ENCODE measurements around the gene SPECC1.
"Not testable (repeated sequence)": the region's sequence is repeated elsewhere in the genome, so short reads cannot be mapped to it uniquely, and the experiment has no call there.

The SPECC1 gene

DNA sequence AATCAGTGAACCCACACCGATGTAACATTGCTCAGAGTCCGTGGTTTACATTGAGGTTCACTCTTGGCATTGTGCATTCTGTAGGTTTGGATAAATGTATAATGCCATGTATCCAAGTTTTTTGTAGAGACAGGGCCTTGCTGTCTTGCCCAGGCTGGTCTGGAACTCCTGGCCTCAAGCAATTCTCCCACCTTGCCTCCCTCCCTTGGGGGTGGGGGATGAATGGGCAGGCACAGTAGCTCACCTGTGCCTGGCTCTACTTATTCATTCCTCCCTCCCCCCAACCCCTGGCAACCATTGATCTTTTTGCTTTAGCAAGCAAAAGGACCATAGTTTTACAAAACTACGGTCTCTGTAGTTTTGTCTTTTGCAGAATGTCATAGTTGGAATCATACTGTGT, 181.4 kb downstream of the SPECC1 start:
- H3K4me1 Mint-ChIP-seq, result peaks cover 9% of the 10 kb centered on the region
- H3K9me3 Mint-ChIP-seq, result peaks cover 9% of the 10 kb centered on the region

GRCh38 chr17:20191056-20191455, 181.9 kb downstream of the SPECC1 start:
- H3K36me3 Mint-ChIP-seq (ENCODE audit: low read depth), result peaks cover 6% of the 10 kb centered on the region
- H3K27ac Mint-ChIP-seq, result no peak overlapping the region
- peaks cover 9% of the 10 kb centered on the region for H3K4me1 Mint-ChIP-seq
- H3K9me3 Mint-ChIP-seq, result peaks cover 11% of the 10 kb centered on the region
- no peaks in the 10 kb centered on the region for H3K27me3 Mint-ChIP-seq (ENCODE audit: low read depth)
- TF ChIP-seq, protein P1, sequence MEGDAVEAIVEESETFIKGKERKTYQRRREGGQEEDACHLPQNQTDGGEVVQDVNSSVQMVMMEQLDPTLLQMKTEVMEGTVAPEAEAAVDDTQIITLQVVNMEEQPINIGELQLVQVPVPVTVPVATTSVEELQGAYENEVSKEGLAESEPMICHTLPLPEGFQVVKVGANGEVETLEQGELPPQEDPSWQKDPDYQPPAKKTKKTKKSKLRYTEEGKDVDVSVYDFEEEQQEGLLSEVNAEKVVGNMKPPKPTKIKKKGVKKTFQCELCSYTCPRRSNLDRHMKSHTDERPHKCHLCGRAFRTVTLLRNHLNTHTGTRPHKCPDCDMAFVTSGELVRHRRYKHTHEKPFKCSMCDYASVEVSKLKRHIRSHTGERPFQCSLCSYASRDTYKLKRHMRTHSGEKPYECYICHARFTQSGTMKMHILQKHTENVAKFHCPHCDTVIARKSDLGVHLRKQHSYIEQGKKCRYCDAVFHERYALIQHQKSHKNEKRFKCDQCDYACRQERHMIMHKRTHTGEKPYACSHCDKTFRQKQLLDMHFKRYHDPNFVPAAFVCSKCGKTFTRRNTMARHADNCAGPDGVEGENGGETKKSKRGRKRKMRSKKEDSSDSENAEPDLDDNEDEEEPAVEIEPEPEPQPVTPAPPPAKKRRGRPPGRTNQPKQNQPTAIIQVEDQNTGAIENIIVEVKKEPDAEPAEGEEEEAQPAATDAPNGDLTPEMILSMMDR (IDR thresholded peaks at IDR 0.05; ENCODE audit: unreplicated experiment in 3 of 3), result no peak
- H3K4me3 Mint-ChIP-seq, result no peak overlapping the region

More for the DNA sequence above, 181.4 kb downstream of the SPECC1 start:
- Mint-ChIP-seq H3K27me3 (ENCODE audit: low read depth) (no peaks in the 10 kb centered on the region), H3K36me3 (ENCODE audit: low read depth) (peaks cover 3% of the 10 kb centered on the region), H3K27ac (no peak overlapping the region), H3K4me3 (no peak overlapping the region)
- TF ChIP-seq, protein P1 (IDR thresholded peaks at IDR 0.05; ENCODE audit: unreplicated experiment in 3 of 3), result no peak

DNA sequence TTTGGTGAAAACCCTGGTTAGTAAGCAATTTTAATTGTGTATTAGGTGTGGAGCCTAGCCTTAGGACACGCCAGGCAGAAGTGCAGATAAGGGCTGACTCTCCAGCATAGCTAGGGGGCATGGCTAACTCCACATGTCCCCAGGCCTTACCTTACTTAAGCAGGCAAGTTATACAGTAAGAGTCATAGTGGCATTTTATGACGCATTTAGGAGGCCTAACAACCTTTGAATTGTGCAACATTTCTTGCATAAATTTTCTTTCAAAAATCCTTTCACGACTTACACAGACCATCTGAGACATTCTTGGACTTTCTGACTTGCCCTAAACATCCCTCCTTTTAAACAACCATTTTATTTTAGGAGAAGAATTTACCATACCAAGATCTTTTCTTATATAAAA, 187.1 kb downstream of the SPECC1 start:
- not testable (repeated sequence) for H3K27me3 Mint-ChIP-seq (ENCODE audit: low read depth); H3K27ac Mint-ChIP-seq; H3K4me1 Mint-ChIP-seq; H3K4me3 Mint-ChIP-seq
- Mint-ChIP-seq H3K9me3 (peaks cover 32% of the 10 kb centered on the region), H3K36me3 (ENCODE audit: low read depth) (peaks cover 23% of the 10 kb centered on the region)

- H3K27me3 Mint-ChIP-seq (ENCODE audit: low read depth), result no peaks in the 10 kb centered on the region
- no peak overlapping the region for H3K27ac Mint-ChIP-seq
- H3K4me3 Mint-ChIP-seq, result no peak overlapping the region
- TF ChIP-seq, protein P1 (IDR thresholded peaks at IDR 0.05; ENCODE audit: unreplicated experiment in 3 of 3), result no peak
- no peaks in the 10 kb centered on the region for H3K4me1 Mint-ChIP-seq
- peaks cover 32% of the 10 kb centered on the region for H3K9me3 Mint-ChIP-seq
- H3K36me3 Mint-ChIP-seq (ENCODE audit: low read depth), result peaks cover 23% of the 10 kb centered on the region
Measured at GRCh38 chr17:20197272-20197926, 188.2 kb downstream of the SPECC1 start.

DNA sequence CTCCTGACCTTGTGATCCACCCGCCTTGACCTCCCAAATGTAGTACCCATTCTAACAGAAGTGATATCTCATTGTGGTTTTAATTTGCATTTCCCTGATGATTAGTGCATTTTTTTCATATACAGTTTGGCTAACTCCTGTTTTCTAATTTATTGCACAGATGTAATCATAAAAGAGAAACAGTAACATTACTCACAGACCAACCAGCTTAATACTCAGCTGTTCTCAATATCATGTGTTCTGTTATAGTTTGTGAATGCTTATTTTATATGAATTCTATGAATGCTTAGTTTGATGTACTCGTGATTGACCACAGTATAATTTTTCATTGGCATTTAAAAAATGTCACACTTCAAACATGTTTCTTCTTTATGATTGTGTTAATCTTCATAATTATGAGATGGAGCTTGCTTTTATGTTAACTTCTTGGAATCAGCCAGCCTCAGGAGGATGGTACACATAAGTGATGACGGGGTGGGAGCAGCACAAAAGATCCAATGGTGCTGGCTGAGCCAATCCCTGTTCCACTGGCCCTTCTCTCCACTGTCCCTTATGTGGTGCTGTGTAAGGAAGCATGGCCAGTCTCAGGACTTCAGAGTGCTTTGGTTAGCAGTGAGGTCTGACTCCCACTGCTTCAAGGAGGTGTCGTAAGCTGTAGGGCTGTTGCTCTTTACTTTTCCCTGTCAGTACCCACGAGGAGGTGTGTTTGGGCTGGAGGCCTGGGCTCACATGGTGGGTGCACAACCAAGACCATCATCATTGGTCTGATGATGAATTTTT, 191.0 kb downstream of the SPECC1 start:
- no peaks in the 10 kb centered on the region for H3K27me3 Mint-ChIP-seq (ENCODE audit: low read depth)
- H3K27ac Mint-ChIP-seq, result no peak overlapping the region
- peaks cover 32% of the 10 kb centered on the region for H3K36me3 Mint-ChIP-seq (ENCODE audit: low read depth)
- TF ChIP-seq, protein P1 (IDR thresholded peaks at IDR 0.05; ENCODE audit: unreplicated experiment in 3 of 3), result no peak
- H3K9me3 Mint-ChIP-seq, result peaks cover 23% of the 10 kb centered on the region
- H3K4me1 Mint-ChIP-seq, result no peaks in the 10 kb centered on the region
- H3K4me3 Mint-ChIP-seq, result no peak overlapping the region

GRCh38 chr17:20200865-20201458, 191.8 kb downstream of the SPECC1 start:
- Mint-ChIP-seq H3K27ac (no peak overlapping the region), H3K4me3 (no peak overlapping the region), H3K9me3 (peaks cover 22% of the 10 kb centered on the region), H3K36me3 (ENCODE audit: low read depth) (peaks cover 30% of the 10 kb centered on the region), H3K4me1 (no peaks in the 10 kb centered on the region), H3K27me3 (ENCODE audit: low read depth) (no peaks in the 10 kb centered on the region)
- TF ChIP-seq, protein P1 (IDR thresholded peaks at IDR 0.05; ENCODE audit: unreplicated experiment in 3 of 3), result no peak
